KOPT-K1 (cell line): Measurements from ENCODE around the gene ERRFI1.
"Not testable (repeated sequence)": the region's sequence is repeated elsewhere in the genome, so short reads cannot be mapped to it uniquely, and the experiment has no call there.

Source experiments
- H3K27ac ChIP-seq: fragments of 200-600 bp; sonication (generic); 2 replicates; pipeline ENCODE4 v1.5.1; 2016; ENCODE audit warnings: antibody characterized with exemption, mild to moderate bottlenecking, low read depth, low read length; ENCODE audit not compliant: poor library complexity, severe bottlenecking
- H3K36me3 ChIP-seq: fragments of 200-600 bp; sonication (generic); 2 replicates; pipeline ENCODE4 v1.5.1; 2017; ENCODE audit warnings: antibody characterized with exemption, mild to moderate bottlenecking, low read length, moderate library complexity; ENCODE audit not compliant: insufficient read depth
- H3K9me3 ChIP-seq: fragments of 200-600 bp; sonication (generic); 2 replicates; pipeline ENCODE4 v1.5.1; 2017; ENCODE audit warnings: antibody characterized with exemption, low read length, mild to moderate bottlenecking; ENCODE audit not compliant: insufficient read depth, poor library complexity, severe bottlenecking

The ERRFI1 gene

GRCh38 chr1:8026153-8026975, at the start of gene ERRFI1:
Gene ERRFI1, minus strand, starts transcription at chr1:8026309. Its CDS starts 10,690 bp downstream, at chr1:8015619.
- no peak within 1 kb of the TSS for H3K27ac ChIP-seq
- no peaks in the 10 kb centered on the region for H3K9me3 ChIP-seq

GRCh38 chr1:8075511-8076051, 49.5 kb upstream of the ERRFI1 start:
- H3K9me3 ChIP-seq, result no peaks in the 10 kb centered on the region
- H3K27ac ChIP-seq, result no peak overlapping the region
- no peaks in the 10 kb centered on the region for H3K36me3 ChIP-seq

More at GRCh38 chr1:8026153-8026975, at the start of gene ERRFI1:
- H3K36me3 ChIP-seq, result no peaks in the 10 kb centered on the region

GRCh38 chr1:8073112-8073855, 47.2 kb upstream of the ERRFI1 start:
- H3K27ac ChIP-seq, result no peak overlapping the region

GRCh38 chr1:8070381-8070811, 44.3 kb upstream of the ERRFI1 start:
- Histone ChIP-seq H3K36me3 (no peaks in the 10 kb centered on the region), H3K27ac (no peak overlapping the region), H3K9me3 (peaks cover 2% of the 10 kb centered on the region)

More at GRCh38 chr1:8073112-8073855, 47.2 kb upstream of the ERRFI1 start:
- no peaks in the 10 kb centered on the region for H3K36me3 ChIP-seq
- no peaks in the 10 kb centered on the region for H3K9me3 ChIP-seq

- H3K27ac ChIP-seq, H3K9me3 ChIP-seq, H3K36me3 ChIP-seq: not testable (repeated sequence)
These were observed 43.7 kb upstream of the ERRFI1 start for GRCh38 chr1:8069614-8070320.

GRCh38 chr1:8065369-8065768, 39.3 kb upstream of the ERRFI1 start:
- Histone ChIP-seq H3K9me3 (peaks cover 5% of the 10 kb centered on the region), H3K36me3 (no peaks in the 10 kb centered on the region), H3K27ac (no peak overlapping the region)

- H3K36me3 ChIP-seq, result no peaks in the 10 kb centered on the region
- H3K9me3 ChIP-seq, result peaks cover 5% of the 10 kb centered on the region
- no peak overlapping the region for H3K27ac ChIP-seq
These were observed 37.4 kb upstream of the ERRFI1 start for GRCh38 chr1:8063298-8064036.

- H3K27ac ChIP-seq, result no peak overlapping the region
These were observed 36.8 kb upstream of the ERRFI1 start for GRCh38 chr1:8062861-8063260.

GRCh38 chr1:8061673-8062386, 35.7 kb upstream of the ERRFI1 start:
- Histone ChIP-seq H3K27ac (no peak overlapping the region), H3K9me3 (peaks cover 5% of the 10 kb centered on the region), H3K36me3 (no peaks in the 10 kb centered on the region)

More at GRCh38 chr1:8062861-8063260, 36.8 kb upstream of the ERRFI1 start:
- Histone ChIP-seq H3K36me3 (no peaks in the 10 kb centered on the region), H3K9me3 (peaks cover 5% of the 10 kb centered on the region)

GRCh38 chr1:8061210-8061609, 35.1 kb upstream of the ERRFI1 start:
- Histone ChIP-seq H3K9me3 (peaks cover 5% of the 10 kb centered on the region), H3K36me3 (no peaks in the 10 kb centered on the region), H3K27ac (no peak overlapping the region)

GRCh38 chr1:8059161-8059622, 33.1 kb upstream of the ERRFI1 start:
- no peaks in the 10 kb centered on the region for H3K36me3 ChIP-seq
- no peaks in the 10 kb centered on the region for H3K9me3 ChIP-seq
- no peak overlapping the region for H3K27ac ChIP-seq

- not testable (repeated sequence) for H3K9me3 ChIP-seq, H3K27ac ChIP-seq, H3K36me3 ChIP-seq
These were observed 31.7 kb upstream of the ERRFI1 start for GRCh38 chr1:8057779-8058178.

- H3K9me3 ChIP-seq, result no peaks in the 10 kb centered on the region
- no peak overlapping the region for H3K27ac ChIP-seq
- no peaks in the 10 kb centered on the region for H3K36me3 ChIP-seq
These were observed 29.9 kb upstream of the ERRFI1 start for GRCh38 chr1:8055973-8056372.
